B cell (primary cell): ENCODE results near the gene DGKB. TPM values are rescaled to one million over a fixed set of nuclear protein-coding genes. Genes with fewer than 3 reads are reported as not detected.
"Not testable (repeated sequence)": the region's sequence is repeated elsewhere in the genome, so short reads cannot be mapped to it uniquely, and the experiment has no call there.

Source experiments
- ATAC-seq: fragments of 200-7000 bp; cut with Tn5 transposase; one replicate; pipeline ENCODE4 v1.10.0; 2021; ENCODE audit warnings: low read depth, mild to moderate bottlenecking, moderate number of reproducible peaks, moderate library complexity
- CTCF ChIA-PET: fragments of 350-600 bp; sonication (Branson Sonifier 250); formaldehyde crosslinking; loops from one replicate; lab custom pipeline; 2021; ENCODE audit warnings: antibody characterized with exemption, inconsistent platforms; lab: Charles Lee
- POLR2A ChIA-PET: fragments of 350-600 bp; sonication (Branson Sonifier 250); formaldehyde crosslinking; loops from one replicate; lab custom pipeline; 2021; ENCODE audit warnings: antibody characterized with exemption; lab: Charles Lee
- DNase-seq: peaks from one replicate; pipeline ENCODE4 v3.0.0; 2013
- H2AFZ ChIP-seq: 2 replicates; pipeline ENCODE4 v1.6.1; 2012; ENCODE audit warnings: mild to moderate bottlenecking, low read depth, low read length; ENCODE audit not compliant: insufficient read depth, poor library complexity, severe bottlenecking
- H3K27ac ChIP-seq, 2 donors: 1 replicate in 1 of 2; 2 replicates in 1 of 2; pipeline ENCODE4 v1.5.1; 2012 to 2013; ENCODE audit warnings: low read length in 2 of 2, mild to moderate bottlenecking in 2 of 2, moderate library complexity in 1 of 2
- H3K27me3 ChIP-seq, 4 experiments: fragments of 200-600 bp in 1 of 4; sonication (generic) in 1 of 4; replicated peaks in 1 of 4; 1 replicate in 2 of 4; 2 replicates in 2 of 4; pipeline versions ENCODE4 v1.6.1 to v1.7.0; 2013 to 2016; ENCODE audit warnings: low read length in 3 of 4, mild to moderate bottlenecking in 2 of 4, mixed read lengths in 1 of 4, moderate library complexity in 1 of 4; ENCODE audit not compliant: insufficient read depth in 4 of 4, control insufficient read depth in 3 of 4; ENCODE audit errors: control extremely low read depth in 1 of 4
- H3K36me3 ChIP-seq, 2 experiments: replicated peaks in 1 of 2; 1 replicate in 1 of 2; 2 replicates in 1 of 2; pipeline versions ENCODE4 v1.6.1 to v1.7.1; 2013; ENCODE audit warnings: low read length in 1 of 2; ENCODE audit not compliant: insufficient read depth in 2 of 2, control insufficient read depth in 1 of 2; ENCODE audit errors: control extremely low read depth in 1 of 2, extremely low read depth in 1 of 2
- H3K4me1 ChIP-seq, 2 donors: fragments of 200-600 bp in 1 of 2; sonication (generic) in 1 of 2; 1 replicate in 1 of 2; 2 replicates in 1 of 2; pipeline versions ENCODE4 v1.5.1 to v1.6.1; 2013 to 2017; ENCODE audit warnings: low read length in 2 of 2; ENCODE audit not compliant: control insufficient read depth in 2 of 2, insufficient read depth in 2 of 2
- H3K4me2 ChIP-seq: replicated peaks from 2 replicates; pipeline ENCODE3; 2012; ENCODE audit warnings: mild to moderate bottlenecking, low read depth, low read length; ENCODE audit not compliant: poor library complexity, severe bottlenecking
- H3K4me3 ChIP-seq, 5 experiments: fragments of 200-600 bp in 1 of 5; sonication (generic) in 1 of 5; 1 replicate in 3 of 5; 2 replicates in 2 of 5; pipeline versions ENCODE4 v1.5.1 to v1.7.0; 2011 to 2016; ENCODE audit warnings: low read length in 4 of 5, mild to moderate bottlenecking in 4 of 5, low read depth in 2 of 5, control low read depth in 1 of 5, moderate library complexity in 1 of 5; ENCODE audit not compliant: insufficient read depth in 1 of 5; ENCODE audit errors: control extremely low read depth in 1 of 5, extremely low read depth in 1 of 5
- H3K79me2 ChIP-seq: fragments of 200-600 bp; sonication (generic); one replicate; pipeline ENCODE4 v1.6.0; 2016; ENCODE audit warnings: low read length; ENCODE audit not compliant: control insufficient read depth, insufficient read depth
- H3K9ac ChIP-seq: fragments of 200-600 bp; sonication (generic); 2 replicates; pipeline ENCODE4 v1.6.1; 2017; ENCODE audit warnings: mild to moderate bottlenecking, low read length, moderate library complexity
- H3K9me3 ChIP-seq, 3 donors: one replicate each; pipeline versions ENCODE4 v1.6.1 to v1.7.1; 2013; ENCODE audit warnings: low read length in 2 of 3; ENCODE audit not compliant: control insufficient read depth in 2 of 3, insufficient read depth in 1 of 3; ENCODE audit errors: control extremely low read depth in 1 of 3
- H4K20me1 ChIP-seq: 2 replicates; pipeline ENCODE4 v1.6.0; 2012; ENCODE audit warnings: mild to moderate bottlenecking, low read length; ENCODE audit not compliant: insufficient read depth, control insufficient read depth, poor library complexity, severe bottlenecking
- H3K27ac Mint-ChIP-seq: one replicate; pipeline ENCODE4 v1.8.0; 2021; ENCODE audit warnings: mixed read lengths
- H3K27me3 Mint-ChIP-seq: one replicate; pipeline ENCODE4 v1.8.0; 2021; ENCODE audit warnings: mixed read lengths
- H3K4me1 Mint-ChIP-seq: one replicate; pipeline ENCODE4 v1.8.0; 2021; ENCODE audit warnings: mixed read lengths
- H3K4me3 Mint-ChIP-seq: one replicate; pipeline ENCODE4 v1.8.0; 2021; ENCODE audit warnings: mixed read lengths
- H3K9me3 Mint-ChIP-seq: one replicate; pipeline ENCODE4 v1.8.0; 2022; ENCODE audit warnings: mixed read lengths; ENCODE audit not compliant: insufficient read depth
- EZH2 ChIP-seq: IDR thresholded peaks from 2 replicates; pipeline ENCODE4 v1.6.1; 2012; ENCODE audit warnings: borderline replicate concordance, low read depth, mild to moderate bottlenecking, moderate library complexity, low read length; ENCODE audit not compliant: insufficient read depth, poor library complexity, severe bottlenecking
- WGBS: methylation state at CpG from one replicate; pipeline ENCODE4 v1.1.5; 2013; ENCODE audit warnings: missing lambda C conversion rate; ENCODE audit not compliant: insufficient coverage; 5-methylcytosine and 5-hydroxymethylcytosine counted together
- intact Hi-C: fragments of 100-400 bp; cut with micrococcal nuclease; formaldehyde crosslinking; loops from one replicate; pipeline ENCODE4 v1.10.0; 2022
- polyA plus RNA-seq: library from polyadenylated mRNA; depleted of rRNA; stranded (reverse); fragments of >200 nt; gene quantifications from 2 replicates; pipeline ENCODE4 v1.2.3, GENCODE V29; 2012
- total RNA-seq, 2 donors: library from RNA; stranded (reverse); fragments of 120-200 nt in 1 of 2; gene quantifications; 1 replicate in 1 of 2; 2 replicates in 1 of 2; pipeline versions ENCODE4 v1.2.3 to v1.2.4, GENCODE V29; 2013 to 2022
- TF ChIP-seq, protein P1 (sequence below): fragments of 200-600 bp; IDR thresholded peaks from one replicate; pipeline ENCODE4 v1.8.0; 2022; ENCODE audit warnings: antibody characterized with exemption, mild to moderate bottlenecking

DGKB gene
- total and polyA plus RNA-seq, 2 donors (not counting 1 experiment from before 2014, with no cell fraction given) = not detected

DNA sequence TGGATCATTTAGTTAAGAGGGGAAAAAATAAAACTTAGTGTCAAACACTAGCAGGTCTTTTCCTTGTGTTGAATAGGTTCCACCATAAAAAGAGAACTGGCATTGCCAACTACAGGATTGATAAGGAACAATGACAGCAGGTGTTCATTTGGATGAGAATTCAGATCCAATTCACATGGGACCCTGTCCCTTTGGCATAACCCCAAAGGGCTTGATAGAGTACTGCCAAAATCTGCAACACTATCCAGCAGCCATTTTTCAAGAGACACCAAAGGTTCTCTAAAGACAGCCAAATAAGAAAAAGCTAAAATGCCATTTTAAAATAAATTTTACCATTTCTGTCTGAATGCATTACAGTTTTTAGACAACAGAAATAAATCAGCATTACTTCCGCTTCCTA, 422.3 kb downstream of the DGKB start:
- Histone ChIP-seq H3K4me3 (no peak overlapping the region), H3K4me1 (no peaks in the 10 kb centered on the region), H2AFZ (no peak overlapping the region), H3K36me3 (no peaks in the 10 kb centered on the region), H3K4me2 (no peak overlapping the region), H3K27me3 (no peaks in the 10 kb centered on the region), H3K27ac (no peak overlapping the region), H3K9ac (no peak overlapping the region), H3K79me2 (no peaks in the 10 kb centered on the region), H3K9me3 (no peaks in the 10 kb centered on the region), H4K20me1 (no peaks in the 10 kb centered on the region)
- intact Hi-C loops = no loop called here
- POLR2A ChIA-PET = no interaction called here
- no peaks in the 10 kb centered on the region for H3K27me3 Mint-ChIP-seq
- TF ChIP-seq, protein P1, sequence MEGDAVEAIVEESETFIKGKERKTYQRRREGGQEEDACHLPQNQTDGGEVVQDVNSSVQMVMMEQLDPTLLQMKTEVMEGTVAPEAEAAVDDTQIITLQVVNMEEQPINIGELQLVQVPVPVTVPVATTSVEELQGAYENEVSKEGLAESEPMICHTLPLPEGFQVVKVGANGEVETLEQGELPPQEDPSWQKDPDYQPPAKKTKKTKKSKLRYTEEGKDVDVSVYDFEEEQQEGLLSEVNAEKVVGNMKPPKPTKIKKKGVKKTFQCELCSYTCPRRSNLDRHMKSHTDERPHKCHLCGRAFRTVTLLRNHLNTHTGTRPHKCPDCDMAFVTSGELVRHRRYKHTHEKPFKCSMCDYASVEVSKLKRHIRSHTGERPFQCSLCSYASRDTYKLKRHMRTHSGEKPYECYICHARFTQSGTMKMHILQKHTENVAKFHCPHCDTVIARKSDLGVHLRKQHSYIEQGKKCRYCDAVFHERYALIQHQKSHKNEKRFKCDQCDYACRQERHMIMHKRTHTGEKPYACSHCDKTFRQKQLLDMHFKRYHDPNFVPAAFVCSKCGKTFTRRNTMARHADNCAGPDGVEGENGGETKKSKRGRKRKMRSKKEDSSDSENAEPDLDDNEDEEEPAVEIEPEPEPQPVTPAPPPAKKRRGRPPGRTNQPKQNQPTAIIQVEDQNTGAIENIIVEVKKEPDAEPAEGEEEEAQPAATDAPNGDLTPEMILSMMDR = no peak
- no CpG with 5 or more reads among the region's 1 CpG for WGBS
- DNase-seq = no peak
- no peak overlapping the region for H3K27ac Mint-ChIP-seq
- no peaks in the 10 kb centered on the region for H3K9me3 Mint-ChIP-seq
- CTCF ChIA-PET = no interaction called here
- H3K4me1 Mint-ChIP-seq = no peaks in the 10 kb centered on the region
- H3K4me3 Mint-ChIP-seq = no peak overlapping the region
- ATAC-seq = no peak

DNA sequence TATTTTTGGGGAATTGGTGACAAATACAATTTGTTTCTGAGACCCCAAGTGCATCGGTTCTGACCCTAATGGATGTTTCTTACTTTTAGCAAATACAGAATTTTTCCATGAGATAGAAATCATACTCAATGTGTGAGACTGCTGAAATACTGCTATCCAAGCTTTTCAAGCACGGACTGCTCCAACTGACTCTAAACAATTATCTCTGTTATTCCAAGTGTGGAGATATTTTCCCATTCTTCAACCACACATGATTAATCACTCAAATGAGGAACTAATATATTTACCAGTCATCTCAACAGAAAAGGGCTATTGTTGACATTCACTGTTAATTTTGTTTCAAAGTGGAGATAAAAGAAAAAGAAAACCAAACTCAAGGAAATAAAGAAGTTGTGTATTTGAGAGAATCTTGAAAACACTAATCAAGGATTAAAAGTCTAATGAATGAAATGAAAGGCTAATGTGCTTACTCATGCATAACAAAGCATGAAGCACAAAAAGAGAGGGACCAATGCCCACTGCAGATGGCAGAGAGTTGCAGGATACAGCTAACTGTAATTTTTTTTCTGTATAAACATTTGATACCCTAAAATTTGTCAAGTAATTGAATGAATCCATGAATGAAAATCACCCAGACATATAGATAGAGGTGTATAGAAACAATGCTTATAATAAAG, 423.6 kb downstream of the DGKB start:
- H3K9me3 Mint-ChIP-seq = peaks cover 4% of the 10 kb centered on the region
- Histone ChIP-seq H4K20me1 (no peaks in the 10 kb centered on the region), H3K9ac (no peak overlapping the region), H3K36me3 (no peaks in the 10 kb centered on the region), H3K4me2 (no peak overlapping the region), H3K79me2 (no peaks in the 10 kb centered on the region), H3K27ac (no peak overlapping the region), H3K4me3 (no peak overlapping the region), H2AFZ (no peak overlapping the region), H3K27me3 (no peaks in the 10 kb centered on the region), H3K4me1 (no peaks in the 10 kb centered on the region), H3K9me3 (no peaks in the 10 kb centered on the region)
- no peak for ATAC-seq
- no CpG with 5 or more reads among the region's 2 CpGs for WGBS
- no peaks in the 10 kb centered on the region for H3K4me1 Mint-ChIP-seq
- TF ChIP-seq, protein P1 = no peak
- no peak for TF ChIP-seq EZH2
- H3K27ac Mint-ChIP-seq = no peak overlapping the region
- POLR2A ChIA-PET = no interaction called here
- CTCF ChIA-PET = no interaction called here
- no peak overlapping the region for H3K4me3 Mint-ChIP-seq
- intact Hi-C loops = no loop called here
- no peaks in the 10 kb centered on the region for H3K27me3 Mint-ChIP-seq
- no peak for DNase-seq

DNA sequence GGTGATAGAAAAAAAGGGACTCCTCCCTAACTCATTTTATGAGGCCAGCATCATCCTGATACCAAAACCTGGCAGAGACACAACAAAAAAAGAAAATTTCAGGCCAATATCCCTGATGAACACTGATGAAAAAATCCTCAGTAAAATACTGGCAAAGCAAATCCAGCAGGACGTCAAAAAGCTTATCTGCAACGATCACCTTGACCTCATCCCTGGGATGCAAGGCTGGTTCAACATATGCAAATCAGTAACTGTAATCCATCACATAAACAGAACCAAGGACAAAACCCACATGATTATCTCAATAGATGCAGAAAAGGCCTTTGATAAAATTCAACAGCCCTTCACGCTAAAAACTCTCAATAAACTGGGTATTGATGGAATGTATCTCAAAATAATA, 440.8 kb downstream of the DGKB start:
- H3K4me1 Mint-ChIP-seq, H3K27ac ChIP-seq, H3K36me3 ChIP-seq, H3K9me3 ChIP-seq, H3K79me2 ChIP-seq, DNase-seq, H3K4me3 ChIP-seq, intact Hi-C loops, H3K27me3 Mint-ChIP-seq, ATAC-seq, POLR2A ChIA-PET, H3K27ac Mint-ChIP-seq, H3K9ac ChIP-seq, H2AFZ ChIP-seq, H4K20me1 ChIP-seq, H3K9me3 Mint-ChIP-seq, H3K27me3 ChIP-seq, H3K4me1 ChIP-seq, H3K4me2 ChIP-seq, H3K4me3 Mint-ChIP-seq: not testable (repeated sequence)
- CTCF ChIA-PET = interaction anchor here (1.4 kb wide), 1 partner anchor 1937 kb away, joined by 3 read pairs; no protein-coding TSS in a partner anchor
- 50% methylated on average over 2 of the region's 3 CpGs for WGBS
